K562 (cell line): ENCODE data around the gene ANKS1A. TPM values are rescaled to one million over a fixed set of nuclear protein-coding genes. Genes with fewer than 3 reads are reported as not detected.

Experiments
- ATAC-seq: fragments of 200-7000 bp; cut with Tn5 transposase; 3 replicates; pipeline ENCODE4 v1.9.1; 2020; ENCODE audit warnings: moderate library complexity
- BruUV-seq: library from RNA; stranded (reverse); fragments of 400-500 nt; replicated peaks from 2 replicates; lab custom pipeline; 2021; lab: Mats Ljungman, UMichigan
- CTCF ChIA-PET: fragments of 300-600 bp; formaldehyde crosslinking; extraction: SDS; loops from one replicate; lab custom pipeline; 2021; ENCODE audit warnings: low intra/inter-chr PET ratio; lab: Yijun Ruan, JAX
- POLR2A ChIA-PET: fragments of 300-600, 350-650 bp; sonication (Branson Sonifier 250); formaldehyde crosslinking; extraction: SDS; loops from one replicate; lab custom pipeline; 2021; ENCODE audit warnings: antibody characterized with exemption, inconsistent platforms; lab: Yijun Ruan, JAX
- DNase-seq, 4 experiments: peaks; one replicate each; pipeline versions ENCODE4 v3.0.0 to v3.0.0-alpha.2; 2011 to 2018; ENCODE audit warnings: low spot score in 3 of 4, mixed read lengths in 3 of 4; ENCODE audit errors: extremely low read depth in 1 of 4
- FAIRE-seq: peaks from 2 replicates; lab custom pipeline; 2011; peaks lifted over from hg19 to GRCh38; lab: Jason Lieb, UNC
- H2AFZ ChIP-seq: 2 replicates; pipeline ENCODE4 v1.6.0; 2011; ENCODE audit warnings: low read depth, low read length, control low read depth, inconsistent platforms
- H3K27ac ChIP-seq: fragments of 200-600 bp; 3 replicates; pipeline ENCODE4 v1.8.0; 2011; ENCODE audit warnings: low read depth, mild to moderate bottlenecking, control low read depth, inconsistent platforms, low read length, moderate library complexity, mixed read lengths; ENCODE audit errors: extremely low read depth
- H3K27me3 ChIP-seq, 2 experiments: fragments of 300-600 bp in 1 of 2; 2 replicates in 1 of 2; 3 replicates in 1 of 2; pipeline versions ENCODE4 v1.6.0 to v1.8.0; 2011; ENCODE audit warnings: inconsistent platforms in 2 of 2, low read length in 2 of 2, mild to moderate bottlenecking in 1 of 2, mixed read lengths in 1 of 2, moderate library complexity in 1 of 2; ENCODE audit not compliant: control insufficient read depth in 2 of 2, insufficient read depth in 2 of 2
- H3K36me3 ChIP-seq: fragments of 300-600 bp; 3 replicates; pipeline ENCODE4 v1.8.0; 2011; ENCODE audit warnings: mild to moderate bottlenecking, low read length, inconsistent platforms; ENCODE audit not compliant: control insufficient read depth, insufficient read depth
- H3K4me1 ChIP-seq, 2 experiments: fragments of 200-600 bp in 1 of 2; replicated peaks in 1 of 2; 2 replicates in 1 of 2; 3 replicates in 1 of 2; pipeline versions ENCODE4 v1.5.1 to v1.8.0; 2011; ENCODE audit warnings: inconsistent platforms in 2 of 2, low read length in 2 of 2, mild to moderate bottlenecking in 1 of 2, mixed read lengths in 1 of 2, moderate library complexity in 1 of 2; ENCODE audit not compliant: control insufficient read depth in 2 of 2, insufficient read depth in 2 of 2
- H3K4me2 ChIP-seq: 2 replicates; pipeline ENCODE4 v1.6.1; 2011; ENCODE audit warnings: low read length, control low read depth, inconsistent platforms, mixed read lengths; ENCODE audit not compliant: insufficient read depth
- H3K4me3 ChIP-seq: fragments of 200-600 bp; sonication (generic), shearing (Covaris generic); 2 replicates; pipeline ENCODE4 v1.5.1; 2016; ENCODE audit warnings: control low read depth, inconsistent platforms
- H3K79me2 ChIP-seq: fragments of 200-600 bp; 3 replicates; pipeline ENCODE4 v1.8.0; 2011; ENCODE audit warnings: low read length, inconsistent platforms; ENCODE audit not compliant: control insufficient read depth, insufficient read depth
- H3K9ac ChIP-seq, 2 experiments: 2 replicates each; pipeline versions ENCODE4 v1.6.0 to v1.6.1; 2011; ENCODE audit warnings: low read depth in 2 of 2, low read length in 2 of 2, control low read depth in 1 of 2, inconsistent platforms in 1 of 2, mild to moderate bottlenecking in 1 of 2, mixed read lengths in 1 of 2; ENCODE audit not compliant: insufficient read depth in 1 of 2
- H3K9me1 ChIP-seq: one replicate; pipeline ENCODE4 v1.6.0; 2011; ENCODE audit warnings: inconsistent platforms, mild to moderate bottlenecking, low read length, moderate library complexity; ENCODE audit not compliant: control insufficient read depth, insufficient read depth
- H3K9me3 ChIP-seq: replicated peaks from 2 replicates; pipeline ENCODE4 v1.5.1; 2011; ENCODE audit warnings: low read depth, low read length, inconsistent platforms; ENCODE audit not compliant: control insufficient read depth, insufficient read depth
- H4K20me1 ChIP-seq: replicated peaks from 2 replicates; pipeline ENCODE4 v1.6.1; 2011; ENCODE audit warnings: low read length, inconsistent platforms, mixed read lengths; ENCODE audit not compliant: control insufficient read depth, insufficient read depth
- BCL6 ChIP-seq: fragments of 250-450 bp; sonication (Bioruptor Pico); IDR thresholded peaks from 2 replicates; pipeline ENCODE4 v1.4.0; 2020
- POLR3G ChIP-seq: IDR thresholded peaks from 2 replicates; pipeline ENCODE4 v1.6.1; 2011; ENCODE audit not compliant: insufficient read length, insufficient replicate concordance; ENCODE audit errors: extremely low read depth
- SMARCE1 ChIP-seq: fragments of 450-650 bp; IDR thresholded peaks from 2 replicates; pipeline ENCODE4 v1.7.1; 2016; ENCODE audit warnings: mild to moderate bottlenecking
- ZFP36 ChIP-seq: fragments of 150-350 bp; IDR thresholded peaks from 2 replicates; pipeline ENCODE4 v1.6.1; 2018; ENCODE audit warnings: low read length, low read depth; ENCODE audit not compliant: partially characterized antibody
- ZFPM2 ChIP-seq: fragments of 250-450 bp; sonication (Bioruptor Pico); IDR thresholded peaks from 2 replicates; pipeline ENCODE4 v1.5.1; 2022; ENCODE audit warnings: mild to moderate bottlenecking
- ZNF316 ChIP-seq: fragments of 450-650 bp; IDR thresholded peaks from 2 replicates; pipeline ENCODE4 v1.6.1; 2016
- ZSCAN32 ChIP-seq: fragments of 450-650 bp; formaldehyde crosslinking; IDR thresholded peaks from 2 replicates; pipeline ENCODE4 v1.4.0; 2020; ENCODE audit warnings: mild to moderate bottlenecking, moderate library complexity
- WGBS: fragments of 100-300 bp; shearing (Covaris generic); methylation state at CpG from one replicate; pipeline ENCODE4 v1.1.6; 2016; ENCODE audit warnings: low coverage, mixed read lengths; ENCODE audit not compliant: insufficient coverage; ENCODE audit errors: missing lambda C conversion rate; 5-methylcytosine and 5-hydroxymethylcytosine counted together
- in situ Hi-C: fragments of 300-500 bp; cut with MboI; formaldehyde crosslinking; loops from 4 replicates; pipeline ENCODE4 v1.15.0; 2018; ENCODE audit warnings: inconsistent platforms, mixed read lengths
- intact Hi-C: fragments of 100-400 bp; cut with micrococcal nuclease; formaldehyde crosslinking; loops from 2 replicates; pipeline ENCODE4 v1.14.2; 2022
- polyA plus RNA-seq, 8 experiments: library from polyadenylated mRNA; depleted of rRNA in 4 of 8; stranded (reverse) in 5 of 8; unstranded in 3 of 8; fragments of >200 nt; fragmentation: Nextera tagmentation in 2 of 8; fragmentation: Illumina TruSeq in 1 of 8; extraction: Ambion mirVana in 2 of 8; extraction: Trizol in 1 of 8; gene quantifications; 2 replicates each; pipeline versions ENCODE4 v1.2.1 to v1.2.3, GENCODE V29; 2011 to 2014; ENCODE audit warnings: inconsistent platforms in 1 of 8, missing spikeins in 1 of 8
- total RNA-seq, 7 experiments: library from RNA; depleted of rRNA in 6 of 7; stranded (reverse); fragments of >200 nt in 6 of 7; fragmentation: Illumina TruSeq in 2 of 7; extraction: Trizol in 2 of 7; gene quantifications; 2 replicates each; pipeline versions ENCODE4 v1.2.1 to v1.2.3, GENCODE V29; 2011 to 2021; ENCODE audit warnings: low replicate concordance in 1 of 7
- TF ChIP-seq, protein P1 (sequence below): fragments of 450-650 bp; IDR thresholded peaks from 2 replicates; pipeline ENCODE4 v1.6.1; 2016; ENCODE audit warnings: low read depth
- TF ChIP-seq, protein P2 (sequence below): fragments of 250-450 bp; sonication (Bioruptor Pico); IDR thresholded peaks from 2 replicates; pipeline ENCODE4 v1.5.0; 2020; ENCODE audit warnings: mild to moderate bottlenecking, borderline replicate concordance

The ANKS1A gene
- total and polyA plus RNA-seq, 9 of the 15 experiments (the other 6 are each of a cell fraction or from before 2014, with no cell fraction given) = 1.1 to 13.8 (median 5.3) TPM

DNA sequence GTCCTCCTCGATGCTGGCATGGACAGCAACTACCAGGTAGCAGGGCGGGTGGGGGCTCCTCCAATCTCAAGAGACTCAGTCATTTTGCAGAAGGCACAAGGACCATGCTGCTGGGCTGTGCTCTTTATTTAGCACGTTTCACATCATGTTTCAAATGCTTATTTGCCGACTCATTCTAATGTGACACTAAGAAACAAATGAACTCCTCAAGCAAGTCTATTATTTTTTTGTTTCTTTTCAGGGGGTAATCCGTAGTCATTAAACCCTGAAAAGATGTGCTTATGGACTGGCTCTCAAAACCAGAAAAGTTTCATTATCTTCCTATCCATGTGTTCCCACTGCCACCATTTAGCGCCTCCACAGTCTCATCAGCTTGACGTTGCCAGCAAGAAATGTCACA lies 92.9 kb downstream of the ANKS1A start:
- intact Hi-C loops (loop anchor here (10.0 kb wide), 1 partner anchor 817 kb away; no protein-coding TSS in a partner anchor), in situ Hi-C loops (no loop called here)
- no peaks in the 10 kb centered on the region for H3K9me3 ChIP-seq
- H3K36me3 ChIP-seq = peaks cover 46% of the 10 kb centered on the region
- H3K9ac ChIP-seq = peak overlapping the region; percentile 3; a peak in 1 of 4 replicates
- no peaks in the 10 kb centered on the region for H3K9me1 ChIP-seq
- H3K27me3 ChIP-seq = no peaks in the 10 kb centered on the region
- peak in 2 of 4 experiments; percentile 20 to 29 for DNase-seq
- H3K79me2 ChIP-seq = no peaks in the 10 kb centered on the region
- FAIRE-seq = no peak
- H3K4me1 ChIP-seq = peaks cover 9 to 15% of the 10 kb centered on the region in 2 experiments; a peak in 3 of 5 replicates
- no TSS peak for BruUV-seq
- 55% methylated on average over 7 of the region's 7 CpGs for WGBS
- peak; percentile 35 for ATAC-seq
- H2AFZ ChIP-seq = peak overlapping the region; percentile 79
- no peak overlapping the region for H3K4me3 ChIP-seq
- H4K20me1 ChIP-seq = no peaks in the 10 kb centered on the region
- CTCF ChIA-PET = interaction anchor here (0.7 to 0.9 kb wide), 2 partner anchors 158 to 259 kb away, joined by 3 read pairs; no protein-coding TSS in a partner anchor
- POLR2A ChIA-PET = interaction anchor here (0.6 kb wide), 1 partner anchor 244 kb away, joined by 3 read pairs; no protein-coding TSS in a partner anchor
- peak overlapping the region; percentile 22; the same call in 2 of the 3 replicates for H3K27ac ChIP-seq
- no peak overlapping the region for H3K4me2 ChIP-seq
- TF ChIP-seq, protein P1, sequence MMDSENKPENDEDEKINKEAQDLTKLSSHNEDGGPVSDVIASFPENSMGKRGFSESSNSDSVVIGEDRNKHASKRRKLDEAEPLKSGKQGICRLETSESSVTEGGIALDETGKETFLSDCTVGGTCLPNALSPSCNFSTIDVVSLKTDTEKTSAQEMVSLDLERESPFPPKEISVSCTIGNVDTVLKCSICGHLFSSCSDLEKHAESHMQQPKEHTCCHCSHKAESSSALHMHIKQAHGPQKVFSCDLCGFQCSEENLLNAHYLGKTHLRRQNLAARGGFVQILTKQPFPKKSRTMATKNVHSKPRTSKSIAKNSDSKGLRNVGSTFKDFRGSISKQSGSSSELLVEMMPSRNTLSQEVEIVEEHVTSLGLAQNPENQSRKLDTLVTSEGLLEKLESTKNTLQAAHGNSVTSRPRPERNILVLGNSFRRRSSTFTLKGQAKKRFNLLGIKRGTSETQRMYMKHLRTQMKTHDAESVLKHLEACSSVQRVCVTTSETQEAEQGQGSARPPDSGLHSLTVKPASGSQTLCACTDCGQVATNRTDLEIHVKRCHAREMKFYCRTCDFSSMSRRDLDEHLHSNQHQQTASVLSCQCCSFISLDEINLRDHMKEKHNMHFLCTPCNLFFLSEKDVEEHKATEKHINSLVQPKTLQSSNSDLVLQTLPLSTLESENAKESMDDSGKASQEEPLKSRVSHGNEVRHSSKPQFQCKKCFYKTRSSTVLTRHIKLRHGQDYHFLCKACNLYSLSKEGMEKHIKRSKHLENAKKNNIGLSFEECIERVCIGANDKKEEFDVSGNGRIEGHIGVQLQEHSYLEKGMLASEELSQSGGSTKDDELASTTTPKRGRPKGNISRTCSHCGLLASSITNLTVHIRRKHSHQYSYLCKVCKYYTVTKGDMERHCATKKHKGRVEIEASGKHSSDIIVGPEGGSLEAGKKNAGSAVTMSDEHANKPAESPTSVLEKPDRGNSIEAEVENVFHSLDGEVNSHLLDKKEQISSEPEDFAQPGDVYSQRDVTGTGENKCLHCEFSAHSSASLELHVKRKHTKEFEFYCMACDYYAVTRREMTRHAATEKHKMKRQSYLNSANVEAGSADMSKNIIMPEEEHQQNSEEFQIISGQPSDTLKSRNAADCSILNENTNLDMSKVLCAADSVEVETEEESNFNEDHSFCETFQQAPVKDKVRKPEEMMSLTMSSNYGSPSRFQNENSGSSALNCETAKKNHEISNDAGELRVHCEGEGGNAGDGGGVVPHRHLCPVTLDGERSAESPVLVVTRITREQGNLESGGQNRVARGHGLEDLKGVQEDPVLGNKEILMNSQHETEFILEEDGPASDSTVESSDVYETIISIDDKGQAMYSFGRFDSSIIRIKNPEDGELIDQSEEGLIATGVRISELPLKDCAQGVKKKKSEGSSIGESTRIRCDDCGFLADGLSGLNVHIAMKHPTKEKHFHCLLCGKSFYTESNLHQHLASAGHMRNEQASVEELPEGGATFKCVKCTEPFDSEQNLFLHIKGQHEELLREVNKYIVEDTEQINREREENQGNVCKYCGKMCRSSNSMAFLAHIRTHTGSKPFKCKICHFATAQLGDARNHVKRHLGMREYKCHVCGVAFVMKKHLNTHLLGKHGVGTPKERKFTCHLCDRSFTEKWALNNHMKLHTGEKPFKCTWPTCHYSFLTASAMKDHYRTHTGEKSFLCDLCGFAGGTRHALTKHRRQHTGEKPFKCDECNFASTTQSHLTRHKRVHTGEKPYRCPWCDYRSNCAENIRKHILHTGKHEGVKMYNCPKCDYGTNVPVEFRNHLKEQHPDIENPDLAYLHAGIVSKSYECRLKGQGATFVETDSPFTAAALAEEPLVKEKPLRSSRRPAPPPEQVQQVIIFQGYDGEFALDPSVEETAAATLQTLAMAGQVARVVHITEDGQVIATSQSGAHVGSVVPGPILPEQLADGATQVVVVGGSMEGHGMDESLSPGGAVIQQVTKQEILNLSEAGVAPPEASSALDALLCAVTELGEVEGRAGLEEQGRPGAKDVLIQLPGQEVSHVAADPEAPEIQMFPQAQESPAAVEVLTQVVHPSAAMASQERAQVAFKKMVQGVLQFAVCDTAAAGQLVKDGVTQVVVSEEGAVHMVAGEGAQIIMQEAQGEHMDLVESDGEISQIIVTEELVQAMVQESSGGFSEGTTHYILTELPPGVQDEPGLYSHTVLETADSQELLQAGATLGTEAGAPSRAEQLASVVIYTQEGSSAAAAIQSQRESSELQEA = 0 out of 2 replicates have a peak, but pooled peaks have one; percentile 4
- 0 out of 2 replicates have a peak, but pooled peaks have one; percentile 27 for TF ChIP-seq SMARCE1
- TF ChIP-seq ZSCAN32 = no peak
- no peak for TF ChIP-seq ZFPM2 (CRISPR knock-in tag)
- no peak for TF ChIP-seq ZFP36
- no peak for TF ChIP-seq POLR3G
- TF ChIP-seq BCL6 = no peak
- peak; percentile 96 for TF ChIP-seq ZNF316
- TF ChIP-seq, protein P2, sequence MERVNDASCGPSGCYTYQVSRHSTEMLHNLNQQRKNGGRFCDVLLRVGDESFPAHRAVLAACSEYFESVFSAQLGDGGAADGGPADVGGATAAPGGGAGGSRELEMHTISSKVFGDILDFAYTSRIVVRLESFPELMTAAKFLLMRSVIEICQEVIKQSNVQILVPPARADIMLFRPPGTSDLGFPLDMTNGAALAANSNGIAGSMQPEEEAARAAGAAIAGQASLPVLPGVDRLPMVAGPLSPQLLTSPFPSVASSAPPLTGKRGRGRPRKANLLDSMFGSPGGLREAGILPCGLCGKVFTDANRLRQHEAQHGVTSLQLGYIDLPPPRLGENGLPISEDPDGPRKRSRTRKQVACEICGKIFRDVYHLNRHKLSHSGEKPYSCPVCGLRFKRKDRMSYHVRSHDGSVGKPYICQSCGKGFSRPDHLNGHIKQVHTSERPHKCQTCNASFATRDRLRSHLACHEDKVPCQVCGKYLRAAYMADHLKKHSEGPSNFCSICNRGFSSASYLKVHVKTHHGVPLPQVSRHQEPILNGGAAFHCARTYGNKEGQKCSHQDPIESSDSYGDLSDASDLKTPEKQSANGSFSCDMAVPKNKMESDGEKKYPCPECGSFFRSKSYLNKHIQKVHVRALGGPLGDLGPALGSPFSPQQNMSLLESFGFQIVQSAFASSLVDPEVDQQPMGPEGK = no peak
